Loucy (cell line): Measurements from ENCODE around the gene COPE.

Experiments
- H2AFZ ChIP-seq: fragments of 200-600 bp; sonication (generic); 2 replicates; pipeline ENCODE4 v1.6.0; 2016; ENCODE audit warnings: antibody characterized with exemption, mild to moderate bottlenecking, low read length, moderate library complexity
- H3F3A ChIP-seq: fragments of 200-600 bp; 2 replicates; pipeline ENCODE4 v1.6.0; 2016; ENCODE audit warnings: antibody characterized with exemption, low read depth, mild to moderate bottlenecking
- H3K27me3 ChIP-seq: fragments of 200-600 bp; sonication (generic); 2 replicates; pipeline ENCODE4 v1.6.1; 2014; ENCODE audit warnings: low read length, mild to moderate bottlenecking; ENCODE audit not compliant: insufficient read depth, poor library complexity, severe bottlenecking
- H3K36me3 ChIP-seq: fragments of 200-600 bp; sonication (generic); 2 replicates; pipeline ENCODE4 v1.6.1; 2016; ENCODE audit warnings: low read length; ENCODE audit not compliant: insufficient read depth
- H3K4me1 ChIP-seq: fragments of 200-600 bp; sonication (generic); 2 replicates; pipeline ENCODE4 v1.5.1; 2014; ENCODE audit warnings: low read length, mild to moderate bottlenecking; ENCODE audit not compliant: insufficient read depth, poor library complexity, severe bottlenecking
- H3K4me2 ChIP-seq: fragments of 200-600 bp; sonication (generic); 2 replicates; pipeline ENCODE4 v1.6.0; 2014; ENCODE audit warnings: antibody characterized with exemption, low read length, low read depth, mild to moderate bottlenecking; ENCODE audit not compliant: poor library complexity, severe bottlenecking
- H3K4me3 ChIP-seq: fragments of 200-600 bp; sonication (generic); 2 replicates; pipeline ENCODE4 v1.5.1; 2014; ENCODE audit warnings: low read length, mild to moderate bottlenecking, mixed read lengths; ENCODE audit not compliant: poor library complexity, severe bottlenecking
- H3K79me2 ChIP-seq: fragments of 200-600 bp; sonication (generic); 2 replicates; pipeline ENCODE4 v1.6.1; 2014; ENCODE audit warnings: low read length; ENCODE audit not compliant: insufficient read depth
- H3K9ac ChIP-seq: fragments of 200-600 bp; sonication (generic); 2 replicates; pipeline ENCODE4 v1.6.0; 2014; ENCODE audit warnings: mild to moderate bottlenecking, low read depth, low read length, moderate library complexity; ENCODE audit not compliant: poor library complexity, severe bottlenecking
- H3K9me2 ChIP-seq: fragments of 200-600 bp; sonication (generic); replicated peaks from 2 replicates; pipeline ENCODE4 v1.6.1; 2016; ENCODE audit warnings: low read depth, low read length, mixed read lengths
- H3K9me3 ChIP-seq: fragments of 200-600 bp; sonication (generic); 2 replicates; pipeline ENCODE4 v1.6.1; 2014; ENCODE audit warnings: mild to moderate bottlenecking, antibody characterized with exemption, low read length, low read depth; ENCODE audit not compliant: insufficient read depth
- H4K20me1 ChIP-seq: fragments of 200-600 bp; sonication (generic); 2 replicates; pipeline ENCODE4 v1.6.0; 2014; ENCODE audit warnings: antibody characterized with exemption, low read length, mild to moderate bottlenecking; ENCODE audit not compliant: insufficient read depth, poor library complexity, severe bottlenecking
- CTCF ChIP-seq: fragments of 200-600 bp; sonication (generic); conservative IDR thresholded peaks from 2 replicates; pipeline ENCODE4 v1.5.1; 2014; ENCODE audit warnings: mild to moderate bottlenecking, antibody characterized with exemption, low read length
- EZH2phosphoT487 ChIP-seq: fragments of 200-600 bp; IDR thresholded peaks from 2 replicates; pipeline ENCODE4 v1.6.1; 2018; ENCODE audit warnings: antibody characterized with exemption, mild to moderate bottlenecking, moderate library complexity, borderline replicate concordance

COPE gene

GRCh38 chr19:18946918-18947317, 27.7 kb upstream of the COPE start:
- Histone ChIP-seq H3K4me2 (no peak overlapping the region), H4K20me1 (no peaks in the 10 kb centered on the region), H3F3A (no peaks in the 10 kb centered on the region), H3K4me3 (no peak overlapping the region), H3K27me3 (no peaks in the 10 kb centered on the region), H3K9ac (no peak overlapping the region), H3K9me3 (no peaks in the 10 kb centered on the region), H3K9me2 (no peaks in the 10 kb centered on the region), H3K4me1 (no peaks in the 10 kb centered on the region), H2AFZ (no peak overlapping the region), H3K36me3 (no peaks in the 10 kb centered on the region), H3K79me2 (no peaks in the 10 kb centered on the region)
- TF ChIP-seq CTCF = no peak

GRCh38 chr19:18946335-18946734, 27.1 kb upstream of the COPE start:
- H3K4me2 ChIP-seq = no peak overlapping the region
- no peaks in the 10 kb centered on the region for H3K79me2 ChIP-seq
- no peaks in the 10 kb centered on the region for H3F3A ChIP-seq
- no peaks in the 10 kb centered on the region for H3K27me3 ChIP-seq
- H3K4me3 ChIP-seq = no peak overlapping the region
- H3K4me1 ChIP-seq = no peaks in the 10 kb centered on the region
- H3K9ac ChIP-seq = no peak overlapping the region
- H3K9me3 ChIP-seq = no peaks in the 10 kb centered on the region
- H4K20me1 ChIP-seq = no peaks in the 10 kb centered on the region
- H3K9me2 ChIP-seq = no peaks in the 10 kb centered on the region
- no peak overlapping the region for H2AFZ ChIP-seq
- no peaks in the 10 kb centered on the region for H3K36me3 ChIP-seq
- TF ChIP-seq EZH2phosphoT487 (no peak), CTCF (no peak)

- H4K20me1 ChIP-seq = no peaks in the 10 kb centered on the region
- no peak overlapping the region for H3K9ac ChIP-seq
- H3K27me3 ChIP-seq = no peaks in the 10 kb centered on the region
- H3K79me2 ChIP-seq = peaks cover 4% of the 10 kb centered on the region; the same call in 1 of the 2 replicates
- H3K4me1 ChIP-seq = no peaks in the 10 kb centered on the region
- no peaks in the 10 kb centered on the region for H3K9me3 ChIP-seq
- no peaks in the 10 kb centered on the region for H3K9me2 ChIP-seq
- TF ChIP-seq EZH2phosphoT487 = no peak
- TF ChIP-seq CTCF = no peak
- H2AFZ ChIP-seq = no peak overlapping the region
- no peaks in the 10 kb centered on the region for H3K36me3 ChIP-seq
- no peak overlapping the region for H3K4me2 ChIP-seq
- no peaks in the 10 kb centered on the region for H3F3A ChIP-seq
- no peak overlapping the region for H3K4me3 ChIP-seq
These were observed 26.1 kb upstream of the COPE start for GRCh38 chr19:18945297-18945696.
